NCI-H1436 treated with DMSO at 0.1 percent for 48 hours (cell line): ENCODE results near the gene ZDHHC24.

ENCODE experiments used
- DNase-seq: peaks from one replicate; lab custom pipeline; 2025; lab: John Stamatoyannopoulos, UW

ZDHHC24 gene

GRCh38 chr11:66471142-66471541, 74.7 kb downstream of the ZDHHC24 start:
- no peak for DNase-seq
